ENCODE data around the gene CROCC.
"Not testable (repeated sequence)": the region's sequence is repeated elsewhere in the genome, so short reads cannot be mapped to it uniquely, and the experiment has no call there.

CROCC gene
- long read RNA-seq, partial matches to known transcripts, result 0 of 3 reads
- long read RNA-seq, other reads (novel, unspliced or antisense), result 3 of 3 reads

DNA sequence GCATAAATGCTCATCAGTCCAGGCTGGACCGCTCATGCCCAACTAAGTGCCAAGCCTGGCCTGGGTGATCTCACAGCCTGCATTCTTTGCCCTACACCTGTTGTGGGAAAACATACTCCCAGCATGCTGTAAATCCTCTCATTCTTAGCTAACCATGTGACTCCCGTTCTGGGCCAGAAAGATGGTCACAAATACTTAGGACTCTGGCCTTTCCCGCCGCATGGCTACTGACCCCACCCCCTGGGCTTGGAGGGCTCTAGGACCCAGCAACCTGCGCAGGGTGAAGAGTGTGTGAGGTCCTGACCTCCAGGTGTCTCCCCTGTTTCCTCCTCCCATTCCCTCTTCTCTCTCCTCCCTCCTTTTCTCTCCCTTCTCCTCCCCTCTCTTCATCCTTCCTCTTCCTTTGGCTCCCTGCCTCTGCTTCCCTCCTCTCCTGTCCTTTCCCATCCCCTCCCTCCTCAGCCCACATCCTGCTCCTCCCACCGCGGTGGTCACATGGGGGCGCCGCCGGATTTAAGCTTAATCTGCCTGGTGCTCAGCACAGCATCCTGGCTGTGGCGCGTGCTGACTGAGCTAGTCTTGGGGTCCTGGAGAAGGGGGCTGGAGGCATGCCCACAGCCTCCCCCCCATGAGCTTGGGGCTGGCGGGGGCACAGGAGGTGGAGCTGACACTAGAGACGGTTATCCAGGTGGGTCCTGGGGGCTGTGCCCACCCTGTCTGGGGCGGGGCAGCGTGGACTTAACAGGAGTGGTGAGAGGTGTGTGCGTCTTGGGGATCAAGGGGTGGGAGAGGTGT is at the start of gene CROCC:
CROCC (plus strand) TSS at position 541 of the 795 bp plus-strand sequence; CDS start at position 629, 88 bp downstream.
- Histone ChIP-seq H3K4me3 (replicated peaks; ENCODE audit: insufficient read depth, low read length) (no peak within 1 kb of the TSS), H3K27ac (replicated peaks) (no peak within 1 kb of the TSS), H3K27me3 (ENCODE audit: insufficient read depth, poor library complexity, severe bottlenecking) (peaks cover 8% of the 10 kb centered on the region)
- TF ChIP-seq REST (IDR thresholded peaks at IDR 0.05; ENCODE audit: insufficient replicate concordance, low read depth) (no peak), CTCF (IDR thresholded peaks at IDR 0.05; ENCODE audit: insufficient read depth, low read length) (no peak), POLR2AphosphoS5 (IDR thresholded peaks at IDR 0.05; ENCODE audit: low read depth) (no peak), GABPA (IDR thresholded peaks at IDR 0.05; ENCODE audit: low read depth) (no peak), SPI1 (IDR thresholded peaks at IDR 0.05; ENCODE audit: borderline replicate concordance, low read depth) (no peak)
- no peak for DNase-seq (ENCODE audit: low read depth in 1 of 2, low spot score in 1 of 2)

- not testable (repeated sequence) for DNase-seq (ENCODE audit: low read depth in 1 of 2, low spot score in 1 of 2); H3K27me3 ChIP-seq (ENCODE audit: insufficient read depth, poor library complexity, severe bottlenecking); H3K4me3 ChIP-seq (replicated peaks; ENCODE audit: insufficient read depth, low read length); H3K27ac ChIP-seq (replicated peaks)
Observed at GRCh38 chr1:16872152-16873075, 49.3 kb upstream of the CROCC start.

DNA sequence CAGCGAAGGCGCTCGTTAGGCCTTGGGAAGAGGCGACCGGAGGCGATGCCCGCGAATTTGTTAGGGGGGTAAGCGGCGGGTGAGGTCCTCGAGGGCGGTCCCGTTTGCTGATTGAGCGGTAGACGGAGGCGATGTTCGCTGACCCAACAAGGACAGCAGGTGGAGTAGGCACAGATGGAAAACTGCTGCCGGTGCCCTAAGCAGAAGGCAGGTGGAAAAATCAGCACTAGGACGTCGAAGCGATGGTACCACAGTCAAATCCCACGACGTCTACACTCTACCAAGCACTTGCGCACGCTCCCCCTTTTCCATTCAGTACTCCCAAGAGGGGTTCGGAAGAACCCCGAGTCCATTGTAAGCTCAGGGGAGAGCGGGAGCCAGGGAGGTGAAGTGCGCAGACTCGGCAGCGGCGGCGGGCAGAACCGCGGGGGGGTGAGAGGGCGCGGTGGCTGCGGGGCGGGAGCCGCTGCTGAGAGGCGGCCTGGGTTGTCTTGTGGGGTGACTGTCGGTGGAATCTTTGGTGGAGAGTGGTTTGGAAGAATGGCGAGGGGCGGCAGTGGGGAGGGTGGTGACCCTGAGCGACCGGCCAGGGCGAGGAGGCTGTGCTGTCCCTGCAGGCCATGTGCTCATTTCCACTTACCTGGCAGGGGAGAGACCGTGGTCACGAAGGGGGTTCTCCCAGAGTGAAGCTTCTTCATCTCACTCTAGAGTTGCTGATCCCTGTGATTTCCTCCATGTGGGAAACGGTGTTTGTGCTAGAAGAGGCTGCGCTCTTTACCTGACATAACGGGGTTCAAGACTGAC is 48.5 kb upstream of the CROCC start:
- not testable (repeated sequence) for H3K27ac ChIP-seq (replicated peaks); DNase-seq (ENCODE audit: low read depth in 1 of 2, low spot score in 1 of 2); H3K27me3 ChIP-seq (ENCODE audit: insufficient read depth, poor library complexity, severe bottlenecking); H3K4me3 ChIP-seq (replicated peaks; ENCODE audit: insufficient read depth, low read length)

DNA sequence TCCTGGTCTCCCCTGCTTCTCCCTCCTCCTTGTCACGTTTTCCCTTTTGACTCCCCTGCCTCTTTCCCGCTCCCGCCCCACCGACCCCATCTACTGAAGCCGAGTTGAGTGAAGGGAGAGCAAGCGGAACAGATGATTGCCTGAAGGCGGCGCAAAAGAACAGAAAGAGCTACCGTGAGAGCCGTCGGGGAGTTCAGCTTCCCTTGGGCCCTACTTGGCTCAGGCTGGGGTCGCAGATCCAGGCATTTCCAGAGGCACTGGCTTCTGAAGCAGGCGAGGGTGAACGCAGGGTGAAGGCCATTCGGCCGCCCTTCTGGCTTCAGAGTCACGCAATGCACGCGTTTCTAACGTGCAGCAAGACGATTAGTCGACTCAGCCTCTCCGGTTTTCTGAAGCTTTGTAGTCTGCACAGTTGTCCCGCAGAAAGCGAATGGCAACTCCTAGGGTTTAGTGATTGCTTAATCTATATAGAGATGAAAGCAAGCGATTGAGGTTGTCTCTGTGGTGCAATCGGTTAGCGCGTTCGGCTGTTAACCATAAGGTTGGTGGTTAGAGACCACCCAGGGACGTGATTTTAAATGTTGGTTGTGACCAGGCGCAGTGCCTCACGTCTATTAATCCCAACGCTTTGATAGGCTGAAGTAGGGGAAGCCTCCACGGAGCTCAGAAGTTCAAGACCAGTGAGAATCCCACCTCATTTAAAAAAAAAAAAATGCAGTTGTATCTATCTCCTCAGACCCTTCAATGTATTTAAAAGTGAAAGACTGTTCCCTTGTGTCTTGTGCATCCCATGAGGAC is 46.6 kb upstream of the CROCC start:
- not testable (repeated sequence) for DNase-seq (ENCODE audit: low read depth in 1 of 2, low spot score in 1 of 2); H3K4me3 ChIP-seq (replicated peaks; ENCODE audit: insufficient read depth, low read length); H3K27ac ChIP-seq (replicated peaks)
- H3K27me3 ChIP-seq (ENCODE audit: insufficient read depth, poor library complexity, severe bottlenecking), result peaks cover 16% of the 10 kb centered on the region

- DNase-seq (ENCODE audit: low read depth in 1 of 2, low spot score in 1 of 2); H3K4me3 ChIP-seq (replicated peaks; ENCODE audit: insufficient read depth, low read length); H3K27ac ChIP-seq (replicated peaks): not testable (repeated sequence)
- peaks cover 25% of the 10 kb centered on the region for H3K27me3 ChIP-seq (ENCODE audit: insufficient read depth, poor library complexity, severe bottlenecking)
Observed at GRCh38 chr1:16881742-16882141, 40.0 kb upstream of the CROCC start.

DNA sequence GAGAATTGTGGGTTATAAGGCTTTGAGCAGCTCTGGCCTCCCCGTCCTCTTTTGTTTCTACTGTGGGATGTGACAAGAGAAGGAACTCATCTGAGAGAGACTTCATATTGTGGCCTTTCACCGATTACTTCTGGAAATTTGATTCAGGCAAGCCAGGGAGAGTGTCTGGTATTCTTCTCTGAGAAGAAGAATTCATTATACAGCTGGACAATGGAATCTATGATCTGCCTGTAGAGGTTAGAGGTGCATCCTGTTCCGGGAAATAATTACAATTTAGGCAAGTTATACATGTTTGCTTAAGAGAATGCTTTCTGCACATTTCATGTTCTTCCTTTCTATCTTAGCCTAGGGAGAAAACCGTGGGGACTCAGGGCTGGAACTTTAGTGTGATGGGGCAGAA is 38.7 kb upstream of the CROCC start:
- no peak for TF ChIP-seq CTCF (IDR thresholded peaks at IDR 0.05; ENCODE audit: insufficient read depth, low read length)
- TF ChIP-seq GABPA (IDR thresholded peaks at IDR 0.05; ENCODE audit: low read depth), result no peak
- no peak for DNase-seq (ENCODE audit: low read depth in 1 of 2, low spot score in 1 of 2)
- peaks cover 31% of the 10 kb centered on the region for H3K27me3 ChIP-seq (ENCODE audit: insufficient read depth, poor library complexity, severe bottlenecking)
- H3K27ac ChIP-seq (replicated peaks), result no peak overlapping the region
- H3K4me3 ChIP-seq (replicated peaks; ENCODE audit: insufficient read depth, low read length), result no peak overlapping the region

DNA sequence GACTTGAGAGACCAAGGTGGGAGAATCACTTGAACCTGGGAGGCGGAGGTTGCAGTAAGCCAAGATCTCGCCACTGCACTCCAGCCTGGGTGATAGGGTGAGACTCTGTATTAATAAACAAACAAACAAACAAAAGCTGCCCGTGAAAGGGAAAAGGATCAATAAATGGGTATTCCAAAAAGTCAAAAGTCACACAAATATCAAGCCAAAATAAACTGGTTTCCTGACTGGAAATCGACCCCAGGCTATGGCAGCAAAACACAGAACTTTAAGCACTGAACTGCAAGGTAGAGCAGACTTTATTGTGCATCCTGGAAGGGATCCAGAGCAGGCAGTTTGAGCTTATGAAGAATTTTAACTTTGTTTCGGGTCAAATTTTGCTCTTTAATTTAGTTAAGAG is 37.2 kb upstream of the CROCC start:
- H3K27ac ChIP-seq (replicated peaks); DNase-seq (ENCODE audit: low read depth in 1 of 2, low spot score in 1 of 2); H3K4me3 ChIP-seq (replicated peaks; ENCODE audit: insufficient read depth, low read length): not testable (repeated sequence)
- H3K27me3 ChIP-seq (ENCODE audit: insufficient read depth, poor library complexity, severe bottlenecking), result peaks cover 32% of the 10 kb centered on the region
